Endothelial cell of umbilical vein (primary cell): ENCODE data around the gene DGKB. TPM values are rescaled to one million over a fixed set of nuclear protein-coding genes. Genes with fewer than 3 reads are reported as not detected.

Experiments
- BruUV-seq: library from RNA; stranded (reverse); fragments of 400-500 nt; replicated peaks from 2 replicates; lab custom pipeline; 2021; lab: Mats Ljungman, UMichigan
- CTCF ChIA-PET: fragments of 300-600, 350-600 bp; sonication (Branson Sonifier 250); formaldehyde crosslinking; loops from one replicate; lab custom pipeline; 2021; ENCODE audit warnings: antibody characterized with exemption, inconsistent platforms; lab: Charles Lee
- POLR2A ChIA-PET: fragments of 300-600, 350-600 bp; sonication (Branson Sonifier 250); formaldehyde crosslinking; loops from one replicate; lab custom pipeline; 2021; ENCODE audit warnings: antibody characterized with exemption, inconsistent platforms; lab: Charles Lee
- DNase-seq: peaks from one replicate; pipeline ENCODE4 v3.0.0-alpha.2; 2011; ENCODE audit warnings: low read depth, low spot score
- FAIRE-seq: peaks from 2 replicates; lab custom pipeline; 2011; peaks lifted over from hg19 to GRCh38; lab: Jason Lieb, UNC
- H2AFZ ChIP-seq: 2 replicates; pipeline ENCODE4 v1.6.0; 2012; ENCODE audit warnings: low read depth, low read length, control low read depth, inconsistent platforms
- H3K27ac ChIP-seq: 2 replicates; pipeline ENCODE4 v1.5.1; 2011; ENCODE audit warnings: low read depth, mild to moderate bottlenecking, control low read depth, low read length, moderate library complexity; ENCODE audit not compliant: insufficient read depth
- H3K27me3 ChIP-seq, 2 experiments: 2 replicates each; pipeline versions ENCODE4 v1.6.0 to v1.6.1; 2011; ENCODE audit warnings: low read length in 2 of 2, mixed read lengths in 1 of 2; ENCODE audit not compliant: control insufficient read depth in 2 of 2, insufficient read depth in 2 of 2
- H3K36me3 ChIP-seq, 2 experiments: 2 replicates in 1 of 2; 3 replicates in 1 of 2; pipeline ENCODE4 v1.5.1; 2011; ENCODE audit warnings: low read length in 2 of 2, mild to moderate bottlenecking in 1 of 2, moderate library complexity in 1 of 2; ENCODE audit not compliant: control insufficient read depth in 2 of 2, insufficient read depth in 2 of 2; ENCODE audit errors: extremely low read depth in 1 of 2
- H3K4me1 ChIP-seq: 3 replicates; pipeline ENCODE4 v1.5.1; 2011; ENCODE audit warnings: mild to moderate bottlenecking, low read length; ENCODE audit not compliant: control insufficient read depth, insufficient read depth; ENCODE audit errors: extremely low read depth
- H3K4me2 ChIP-seq: 2 replicates; pipeline ENCODE4 v1.6.1; 2011; ENCODE audit warnings: low read length, control low read depth, mixed read lengths; ENCODE audit not compliant: insufficient read depth
- H3K4me3 ChIP-seq, 3 experiments: fragments of 200-600 bp in 1 of 3; sonication (generic), shearing (Covaris generic) in 1 of 3; replicated peaks in 1 of 3; 2 replicates each; pipeline ENCODE4 v1.5.1; 2011 to 2016; ENCODE audit warnings: control low read depth in 3 of 3, low read length in 3 of 3, mild to moderate bottlenecking in 2 of 3, inconsistent platforms in 1 of 3, low read depth in 1 of 3, moderate library complexity in 1 of 3; ENCODE audit not compliant: insufficient read depth in 1 of 3
- H3K79me2 ChIP-seq: 2 replicates; pipeline ENCODE4 v1.6.0; 2012; ENCODE audit warnings: low read length, inconsistent platforms; ENCODE audit not compliant: control insufficient read depth, insufficient read depth
- H3K9ac ChIP-seq: replicated peaks from 2 replicates; pipeline ENCODE3; 2011; ENCODE audit warnings: low read length, control low read depth; ENCODE audit not compliant: insufficient read depth; ENCODE audit errors: extremely low read depth
- H3K9me1 ChIP-seq: replicated peaks from 3 replicates; pipeline ENCODE4 v1.6.0; 2011; ENCODE audit warnings: mild to moderate bottlenecking, low read length; ENCODE audit not compliant: control insufficient read depth, insufficient read depth; ENCODE audit errors: extremely low read depth
- H3K9me3 ChIP-seq: replicated peaks from 2 replicates; pipeline ENCODE4 v1.5.1; 2012; ENCODE audit warnings: low read length, inconsistent platforms; ENCODE audit not compliant: control insufficient read depth, insufficient read depth
- H4K20me1 ChIP-seq: replicated peaks from 2 replicates; pipeline ENCODE3; 2011; ENCODE audit warnings: mild to moderate bottlenecking, low read length; ENCODE audit not compliant: control insufficient read depth, insufficient read depth; ENCODE audit errors: extremely low read depth
- CTCF ChIP-seq, 2 donors: IDR thresholded peaks; 1 replicate in 1 of 2; 2 replicates in 1 of 2; pipeline ENCODE4 v1.5.1; 2011; ENCODE audit warnings: low read length in 2 of 2, mild to moderate bottlenecking in 2 of 2, moderate library complexity in 2 of 2, control low read depth in 1 of 2, inconsistent platforms in 1 of 2, low read depth in 1 of 2; ENCODE audit not compliant: insufficient read depth in 1 of 2; ENCODE audit errors: extremely low read depth in 1 of 2
- EZH2 ChIP-seq: IDR thresholded peaks from 2 replicates; pipeline ENCODE4 v1.6.1; 2012; ENCODE audit warnings: borderline replicate concordance, low read depth, mild to moderate bottlenecking, moderate library complexity, low read length, inconsistent platforms; ENCODE audit not compliant: severe bottlenecking
- FOS ChIP-seq: IDR thresholded peaks from 2 replicates; pipeline ENCODE4 v1.6.1; 2011; ENCODE audit warnings: mild to moderate bottlenecking, low read length, moderate library complexity, borderline replicate concordance; ENCODE audit not compliant: insufficient read depth
- GATA2 ChIP-seq: IDR thresholded peaks from 2 replicates; pipeline ENCODE4 v1.7.0; 2011; ENCODE audit warnings: low read depth, mild to moderate bottlenecking, moderate library complexity, mixed read lengths, low read length; ENCODE audit not compliant: insufficient read length, insufficient read depth
- JUN ChIP-seq: IDR thresholded peaks from 2 replicates; pipeline ENCODE4 v1.6.1; 2011; ENCODE audit warnings: borderline replicate concordance, low read depth; ENCODE audit not compliant: insufficient read length, insufficient read depth
- MAX ChIP-seq: IDR thresholded peaks from 2 replicates; pipeline ENCODE4 v1.6.1; 2011; ENCODE audit not compliant: insufficient read depth, insufficient read length
- MYC ChIP-seq: IDR thresholded peaks from one replicate; pipeline ENCODE4 v1.6.1; 2011; ENCODE audit warnings: mild to moderate bottlenecking, low read depth, low read length
- POLR2A ChIP-seq: IDR thresholded peaks from 2 replicates; pipeline ENCODE4 v1.6.1; 2012; ENCODE audit warnings: low read depth, mild to moderate bottlenecking, control low read depth, low read length
- POLR2AphosphoS5 ChIP-seq: IDR thresholded peaks from 2 replicates; pipeline ENCODE4 v1.6.1; 2012; ENCODE audit warnings: low read depth, mild to moderate bottlenecking, control low read depth, low read length, moderate library complexity; ENCODE audit not compliant: insufficient read depth
- dilution Hi-C: fragments of 300-500 bp; cut with MboI; formaldehyde crosslinking; loops from one replicate; pipeline ENCODE4 v1.15.0; 2019; ENCODE audit warnings: low sequenced_read_pairs; ENCODE audit not compliant: extremely low pct_ligation_motif_present
- intact Hi-C: fragments of 100-400 bp; cut with micrococcal nuclease; formaldehyde crosslinking; loops from one replicate; pipeline ENCODE4 v1.10.0; 2022
- polyA plus RNA-seq, 4 experiments: library from polyadenylated mRNA; depleted of rRNA in 3 of 4; stranded (reverse) in 3 of 4; unstranded in 1 of 4; fragments of >200 nt; gene quantifications; 2 replicates each; pipeline versions ENCODE4 v1.2.1 to v1.2.3, GENCODE V29; 2011 to 2012; ENCODE audit warnings: missing spikeins in 1 of 4
- total RNA-seq: library from RNA; stranded (reverse); gene quantifications from 2 replicates; pipeline ENCODE4 v1.2.3, GENCODE V29; 2021

Gene DGKB
- total and polyA plus RNA-seq, 2 donors (not counting 3 experiments of a cell fraction or from before 2014, with no cell fraction given), result not detected

- BruUV-seq, result no TSS peak
Measured at GRCh38 chr7:14420768-14421167, 481.8 kb downstream of the DGKB start.

More at GRCh38 chr7:14420768-14421167, 481.8 kb downstream of the DGKB start:
- H3K79me2 ChIP-seq, result no peaks in the 10 kb centered on the region
- H4K20me1 ChIP-seq, result no peaks in the 10 kb centered on the region
- no peaks in the 10 kb centered on the region for H3K9me1 ChIP-seq
- CTCF ChIA-PET, result no interaction called here
- no peaks in the 10 kb centered on the region for H3K27me3 ChIP-seq
- no peak overlapping the region for H2AFZ ChIP-seq
- FAIRE-seq (no peak), DNase-seq (no peak)
- H3K4me3 ChIP-seq, result no peak overlapping the region
- H3K4me1 ChIP-seq, result no peaks in the 10 kb centered on the region
- H3K36me3 ChIP-seq, result no peaks in the 10 kb centered on the region
- H3K9ac ChIP-seq, result no peak overlapping the region
- no peak overlapping the region for H3K27ac ChIP-seq
- TF ChIP-seq GATA2 (no peak), POLR2A (no peak), MAX (no peak), FOS (no peak), MYC (no peak), CTCF (IDR thresholded peaks at IDR 0.05; ENCODE audit: extremely low read depth in 1 of 2, insufficient read depth in 1 of 2, low read depth in 1 of 2, low read length in 2 of 2) (no peak), JUN (no peak), POLR2AphosphoS5 (no peak), EZH2 (no peak)
- POLR2A ChIA-PET, result no interaction called here
- intact Hi-C loops, result no loop called here
- H3K4me2 ChIP-seq, result no peak overlapping the region
- H3K9me3 ChIP-seq, result no peaks in the 10 kb centered on the region
- dilution Hi-C loops, result no loop called here
